GM23338 (cell line): Measurements from ENCODE around the gene DDX49. TPM values are rescaled to one million over a fixed set of nuclear protein-coding genes. Genes with fewer than 3 reads are reported as not detected.
"Not testable (repeated sequence)": the region's sequence is repeated elsewhere in the genome, so short reads cannot be mapped to it uniquely, and the experiment has no call there.

Source experiments
- ATAC-seq: fragments of 200-7000 bp; cut with Tn5 transposase; 3 replicates; pipeline ENCODE4 v1.9.1; 2020
- DNase-seq: peaks from one replicate; pipeline ENCODE4 v3.0.0-alpha.2; 2015; ENCODE audit warnings: low spot score
- H2AFZ ChIP-seq: fragments of 200-600 bp; sonication (generic); 2 replicates; pipeline ENCODE4 v1.8.0; 2016; ENCODE audit warnings: antibody characterized with exemption, mild to moderate bottlenecking, moderate library complexity
- H3F3A ChIP-seq: fragments of 200-600 bp; sonication (generic); replicated peaks from 2 replicates; pipeline ENCODE4 v1.8.0; 2017; ENCODE audit warnings: antibody characterized with exemption, mixed run types, low read depth
- H3K27ac ChIP-seq: fragments of 200-600 bp; sonication (generic); 2 replicates; pipeline ENCODE4 v1.6.1; 2016; ENCODE audit warnings: low read depth
- H3K27me3 ChIP-seq: fragments of 200-600 bp; sonication (generic); 2 replicates; pipeline ENCODE4 v1.8.0; 2016; ENCODE audit warnings: mild to moderate bottlenecking, mixed run types, moderate library complexity; ENCODE audit not compliant: insufficient read depth
- H3K36me3 ChIP-seq: fragments of 200-600 bp; sonication (generic); 2 replicates; pipeline ENCODE4 v1.8.0; 2016; ENCODE audit warnings: mild to moderate bottlenecking; ENCODE audit not compliant: insufficient read depth
- H3K4me1 ChIP-seq: fragments of 200-600 bp; sonication (generic); 2 replicates; pipeline ENCODE4 v1.8.0; 2016; ENCODE audit warnings: mild to moderate bottlenecking, moderate library complexity; ENCODE audit not compliant: insufficient read depth
- H3K4me2 ChIP-seq: fragments of 200-600 bp; sonication (generic); 2 replicates; pipeline ENCODE4 v1.7.1; 2017; ENCODE audit warnings: mixed run types
- H3K4me3 ChIP-seq: fragments of 200-600 bp; sonication (generic); 2 replicates; pipeline ENCODE4 v1.6.1; 2016; ENCODE audit warnings: mixed run types
- H3K79me2 ChIP-seq: fragments of 200-600 bp; sonication (generic); replicated peaks from 2 replicates; pipeline ENCODE4 v1.8.0; 2017; ENCODE audit warnings: mild to moderate bottlenecking; ENCODE audit not compliant: insufficient read depth
- H3K9me2 ChIP-seq: fragments of 200-600 bp; sonication (generic); 2 replicates; pipeline ENCODE4 v1.8.0; 2017; ENCODE audit not compliant: insufficient read depth
- H4K20me1 ChIP-seq: fragments of 200-600 bp; sonication (generic); replicated peaks from 2 replicates; pipeline ENCODE4 v1.8.0; 2017; ENCODE audit warnings: mild to moderate bottlenecking; ENCODE audit not compliant: insufficient read depth
- H3K27ac Mint-ChIP-seq: 2 replicates; pipeline ENCODE4 v1.8.0; 2020; ENCODE audit warnings: inconsistent platforms, mild to moderate bottlenecking, moderate library complexity, mixed read lengths
- H3K27me3 Mint-ChIP-seq: 3 replicates; pipeline ENCODE4 v1.8.0; 2022; ENCODE audit warnings: low read depth, mild to moderate bottlenecking, moderate library complexity, mixed read lengths, inconsistent platforms; ENCODE audit not compliant: insufficient read depth, poor library complexity
- H3K36me3 Mint-ChIP-seq: 3 replicates; pipeline ENCODE4 v1.8.0; 2021; ENCODE audit warnings: low read depth, mild to moderate bottlenecking, inconsistent platforms, moderate library complexity, mixed read lengths
- H3K4me1 Mint-ChIP-seq: 3 replicates; pipeline ENCODE4 v1.8.0; 2020; ENCODE audit warnings: mild to moderate bottlenecking, inconsistent platforms, mixed read lengths
- H3K4me3 Mint-ChIP-seq: 3 replicates; pipeline ENCODE4 v1.8.0; 2021; ENCODE audit warnings: moderate library complexity, mild to moderate bottlenecking, inconsistent platforms, mixed read lengths
- H3K9me3 Mint-ChIP-seq: 3 replicates; pipeline ENCODE4 v1.8.0; 2020; ENCODE audit warnings: moderate library complexity, mild to moderate bottlenecking, inconsistent platforms, mixed read lengths
- CTCF ChIP-seq, 2 experiments: fragments of 200-600 bp in 1 of 2; sonication (generic) in 1 of 2; conservative IDR thresholded peaks; 2 replicates each; pipeline versions ENCODE4 v1.5.1 to v1.6.1; 2016 to 2017; ENCODE audit warnings: antibody characterized with exemption in 2 of 2, low read depth in 2 of 2, mild to moderate bottlenecking in 2 of 2, moderate library complexity in 1 of 2
- EZH2phosphoT487 ChIP-seq: fragments of 200-600 bp; sonication (generic); IDR thresholded peaks from one replicate; pipeline ENCODE4 v1.8.1; 2018; ENCODE audit warnings: antibody characterized with exemption; ENCODE audit not compliant: unreplicated experiment
- NANOG ChIP-seq: IDR thresholded peaks from 2 replicates; pipeline ENCODE4 v1.6.1; 2016; ENCODE audit warnings: antibody characterized with exemption, borderline replicate concordance
- STAT1 ChIP-seq: IDR thresholded peaks from one replicate; pipeline ENCODE4 v1.6.1; 2016; ENCODE audit warnings: antibody characterized with exemption; ENCODE audit not compliant: unreplicated experiment
- ZNF331 ChIP-seq: fragments of 250-450 bp; sonication (Bioruptor Pico); IDR thresholded peaks from 2 replicates; pipeline ENCODE4 v1.5.0; 2020; ENCODE audit warnings: low read depth, mild to moderate bottlenecking, moderate library complexity
- polyA plus RNA-seq: library from polyadenylated mRNA; unstranded; fragments of >200 nt; fragmentation: Nextera tagmentation; extraction: Ambion mirVana; gene quantifications from 2 replicates; pipeline ENCODE4 v1.2.1, GENCODE V29; 2016
- total RNA-seq: library from RNA; depleted of rRNA; stranded (reverse); fragments of >200 nt; shearing (Covaris generic); gene quantifications from 2 replicates; pipeline ENCODE4 v1.2.3, GENCODE V29; 2014

The DDX49 gene
- total and polyA plus RNA-seq, 2 experiments from 2014 or later: 40.2 to 75.3 TPM

- H4K20me1 ChIP-seq: peaks cover 6% of the 10 kb centered on the region
- peaks cover 41% of the 10 kb centered on the region for H3K79me2 ChIP-seq
- no peaks in the 10 kb centered on the region; the same call in 2 of the 3 replicates for H3K9me3 Mint-ChIP-seq
- H3K27ac Mint-ChIP-seq: no peak overlapping the region
- DNase-seq (peak; percentile 72), ATAC-seq (peak; percentile 27)
- H3K27me3 ChIP-seq: no peaks in the 10 kb centered on the region
- H3K27ac ChIP-seq: no peak overlapping the region
- H3K4me1 Mint-ChIP-seq: peaks cover 9% of the 10 kb centered on the region
- 0 out of 2 replicates have a peak, but pooled peaks cover 9% of the 10 kb centered on the region for H3K4me1 ChIP-seq
- H3K9me2 ChIP-seq: no peaks in the 10 kb centered on the region
- peaks cover 4% of the 10 kb centered on the region for H3K27me3 Mint-ChIP-seq
- peak; percentile 60 to 86 for TF ChIP-seq CTCF (conservative IDR thresholded peaks at IDR 0.05; ENCODE audit: low read depth in 2 of 2)
- no peak for TF ChIP-seq NANOG
- H3K4me3 Mint-ChIP-seq: no peak overlapping the region
- H3F3A ChIP-seq: 0 out of 2 replicates have a peak, but pooled peaks cover 3% of the 10 kb centered on the region
- no peak overlapping the region for H2AFZ ChIP-seq
- H3K36me3 Mint-ChIP-seq: peaks cover 36% of the 10 kb centered on the region
- H3K4me2 ChIP-seq: no peak overlapping the region
- no peak overlapping the region for H3K4me3 ChIP-seq
- 0 out of 2 replicates have a peak, but pooled peaks cover 4% of the 10 kb centered on the region for H3K36me3 ChIP-seq
These were observed 3.9 kb upstream of the DDX49 start for GRCh38 chr19:18915639-18916038.

GRCh38 chr19:18917593-18917992, 1.9 kb upstream of the DDX49 start:
- not testable (repeated sequence) for H4K20me1 ChIP-seq, H3K27ac Mint-ChIP-seq, H3K4me1 ChIP-seq, H3K36me3 ChIP-seq, H3K4me2 ChIP-seq, H3K4me1 Mint-ChIP-seq, H3K9me2 ChIP-seq, H3K27ac ChIP-seq, H3K4me3 ChIP-seq, H3K27me3 ChIP-seq, H3F3A ChIP-seq, ATAC-seq, H3K9me3 Mint-ChIP-seq, H3K27me3 Mint-ChIP-seq, H2AFZ ChIP-seq, DNase-seq
- peak overlapping the region; percentile 64 for H3K4me3 Mint-ChIP-seq
- peaks cover 43% of the 10 kb centered on the region for H3K36me3 Mint-ChIP-seq
- peaks cover 46% of the 10 kb centered on the region for H3K79me2 ChIP-seq

GRCh38 chr19:18919900-18920214, 342 bp downstream of the DDX49 start:
- Histone ChIP-seq H3K79me2 (peaks cover 41% of the 10 kb centered on the region), H3K36me3 (no peaks in the 10 kb centered on the region; the same call in 1 of the 2 replicates), H2AFZ (no peak overlapping the region), H3K27ac (0 out of 2 replicates have a peak overlapping the region, but pooled peaks have one; percentile 1), H3F3A (0 out of 2 replicates have a peak, but pooled peaks cover 3% of the 10 kb centered on the region), H3K4me3 (peak overlapping the region; percentile 80), H3K9me2 (no peaks in the 10 kb centered on the region), H4K20me1 (peaks cover 6% of the 10 kb centered on the region), H3K4me2 (peak overlapping the region; percentile 95), H3K4me1 (0 out of 2 replicates have a peak, but pooled peaks cover 9% of the 10 kb centered on the region), H3K27me3 (no peaks in the 10 kb centered on the region)
- no peaks in the 10 kb centered on the region; the same call in 2 of the 3 replicates for H3K9me3 Mint-ChIP-seq
- H3K27ac Mint-ChIP-seq: peak overlapping the region; percentile 95
- peaks cover 55% of the 10 kb centered on the region for H3K36me3 Mint-ChIP-seq
- no peak for TF ChIP-seq ZNF331
- no peak for TF ChIP-seq EZH2phosphoT487
- no peak for TF ChIP-seq CTCF (conservative IDR thresholded peaks at IDR 0.05; ENCODE audit: low read depth in 2 of 2)
- no peak for TF ChIP-seq STAT1
- DNase-seq: no peak
- H3K4me1 Mint-ChIP-seq: peaks cover 9% of the 10 kb centered on the region
- ATAC-seq: no peak
- H3K4me3 Mint-ChIP-seq: peak overlapping the region; percentile 93
- H3K27me3 Mint-ChIP-seq: peaks cover 12% of the 10 kb centered on the region
